ENCODE results near the gene SMCR8.
"Not testable (repeated sequence)": the region's sequence is repeated elsewhere in the genome, so short reads cannot be mapped to it uniquely, and the experiment has no call there.

The SMCR8 gene

GRCh38 chr17:18356624-18357023, 41.5 kb downstream of the SMCR8 start:
- no peak for DNase-seq (ENCODE audit: low read depth, low spot score)

GRCh38 chr17:18360518-18360917, 45.4 kb downstream of the SMCR8 start:
- no peak for DNase-seq (ENCODE audit: low read depth, low spot score)

GRCh38 chr17:18361837-18362697, 47.0 kb downstream of the SMCR8 start:
- DNase-seq (ENCODE audit: low read depth, low spot score) = no peak

GRCh38 chr17:18362698-18363100, 47.6 kb downstream of the SMCR8 start:
- DNase-seq (ENCODE audit: low read depth, low spot score) = no peak

GRCh38 chr17:18363101-18364049, 48.3 kb downstream of the SMCR8 start, which contains the start of gene SHMT1:
TSS of gene SHMT1 (minus strand) at chr17:18363550. CDS start at chr17:18355981, 7,569 bp downstream.
- DNase-seq (ENCODE audit: low read depth, low spot score) = peak; percentile 79

- DNase-seq (ENCODE audit: low read depth, low spot score) = no peak
Measured at GRCh38 chr17:18364166-18364565, 49.1 kb downstream of the SMCR8 start.

GRCh38 chr17:18368946-18369345, 53.9 kb downstream of the SMCR8 start:
- no peak for DNase-seq (ENCODE audit: low read depth, low spot score)

GRCh38 chr17:18370761-18371160, 55.7 kb downstream of the SMCR8 start:
- DNase-seq (ENCODE audit: low read depth, low spot score) = no peak

- DNase-seq (ENCODE audit: low read depth, low spot score) = no peak
Measured at GRCh38 chr17:18371455-18371854, 56.4 kb downstream of the SMCR8 start.

- not testable (repeated sequence) for DNase-seq (ENCODE audit: low read depth, low spot score)
Measured at GRCh38 chr17:18373181-18373580, 58.1 kb downstream of the SMCR8 start.

GRCh38 chr17:18374216-18374615, 59.1 kb downstream of the SMCR8 start:
- DNase-seq (ENCODE audit: low read depth, low spot score) = no peak

All from activated naive CD8-positive, alpha-beta T cell treated with anti-CD3 and anti-CD28 coated beads, Interleukin-2, amount 50 U/mL, for 16 hours (primary cell).